ENCODE measurements around the gene UIMC1. TPM values are rescaled to one million over a fixed set of nuclear protein-coding genes. Genes with fewer than 3 reads are reported as not detected.

The UIMC1 gene
- total RNA-seq, 1 experiment from 2014 or later = 38.4 TPM

DNA sequence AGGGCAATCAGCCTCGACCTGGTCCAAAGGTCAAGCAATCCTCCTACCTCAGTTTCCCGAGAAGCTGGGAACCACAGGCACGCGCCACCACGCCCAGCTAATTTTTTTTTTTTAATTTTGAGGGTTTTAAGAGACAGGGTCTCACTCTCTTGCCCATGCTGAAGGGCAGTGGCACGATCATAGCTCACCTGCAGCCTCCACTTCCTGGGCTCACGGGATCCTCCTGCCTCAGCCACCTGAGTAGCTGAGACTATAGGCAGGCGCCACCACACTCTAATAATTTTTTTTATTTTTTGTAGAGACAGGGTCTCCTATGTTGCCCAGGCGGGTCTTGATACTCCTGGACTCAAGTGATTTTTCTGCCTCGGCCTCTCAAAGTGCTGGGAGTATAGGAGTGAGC lies 1.6 kb downstream of the UIMC1 start (continued):
- TF ChIP-seq, protein P1, sequence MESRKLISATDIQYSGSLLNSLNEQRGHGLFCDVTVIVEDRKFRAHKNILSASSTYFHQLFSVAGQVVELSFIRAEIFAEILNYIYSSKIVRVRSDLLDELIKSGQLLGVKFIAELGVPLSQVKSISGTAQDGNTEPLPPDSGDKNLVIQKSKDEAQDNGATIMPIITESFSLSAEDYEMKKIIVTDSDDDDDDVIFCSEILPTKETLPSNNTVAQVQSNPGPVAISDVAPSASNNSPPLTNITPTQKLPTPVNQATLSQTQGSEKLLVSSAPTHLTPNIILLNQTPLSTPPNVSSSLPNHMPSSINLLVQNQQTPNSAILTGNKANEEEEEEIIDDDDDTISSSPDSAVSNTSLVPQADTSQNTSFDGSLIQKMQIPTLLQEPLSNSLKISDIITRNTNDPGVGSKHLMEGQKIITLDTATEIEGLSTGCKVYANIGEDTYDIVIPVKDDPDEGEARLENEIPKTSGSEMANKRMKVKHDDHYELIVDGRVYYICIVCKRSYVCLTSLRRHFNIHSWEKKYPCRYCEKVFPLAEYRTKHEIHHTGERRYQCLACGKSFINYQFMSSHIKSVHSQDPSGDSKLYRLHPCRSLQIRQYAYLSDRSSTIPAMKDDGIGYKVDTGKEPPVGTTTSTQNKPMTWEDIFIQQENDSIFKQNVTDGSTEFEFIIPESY (IDR thresholded peaks at IDR 0.05; ENCODE audit: extremely low read depth, insufficient replicate concordance, low read length) = no peak
- no peak for TF ChIP-seq SP1 (IDR thresholded peaks at IDR 0.05; ENCODE audit: low read depth)
- no peak for TF ChIP-seq CBX3 (IDR thresholded peaks at IDR 0.05; ENCODE audit: low read depth)
- TF ChIP-seq JUND (IDR thresholded peaks at IDR 0.05) = no peak
- TF ChIP-seq POLR2A (IDR thresholded peaks at IDR 0.05; ENCODE audit: borderline replicate concordance, extremely low read depth, insufficient read depth, insufficient read length) = no peak
- TF ChIP-seq SRF (IDR thresholded peaks at IDR 0.05; ENCODE audit: low read depth) = no peak
- no peak for TF ChIP-seq EZH2phosphoT487 (IDR thresholded peaks at IDR 0.05; ENCODE audit: borderline replicate concordance)
- no peak for TF ChIP-seq RAD21 (IDR thresholded peaks at IDR 0.05; ENCODE audit: low read depth)
- no peak for TF ChIP-seq EGR1 (IDR thresholded peaks at IDR 0.05; ENCODE audit: low read depth)
- TF ChIP-seq SIN3A (IDR thresholded peaks at IDR 0.05; ENCODE audit: low read depth) = no peak
- TF ChIP-seq, protein P2, sequence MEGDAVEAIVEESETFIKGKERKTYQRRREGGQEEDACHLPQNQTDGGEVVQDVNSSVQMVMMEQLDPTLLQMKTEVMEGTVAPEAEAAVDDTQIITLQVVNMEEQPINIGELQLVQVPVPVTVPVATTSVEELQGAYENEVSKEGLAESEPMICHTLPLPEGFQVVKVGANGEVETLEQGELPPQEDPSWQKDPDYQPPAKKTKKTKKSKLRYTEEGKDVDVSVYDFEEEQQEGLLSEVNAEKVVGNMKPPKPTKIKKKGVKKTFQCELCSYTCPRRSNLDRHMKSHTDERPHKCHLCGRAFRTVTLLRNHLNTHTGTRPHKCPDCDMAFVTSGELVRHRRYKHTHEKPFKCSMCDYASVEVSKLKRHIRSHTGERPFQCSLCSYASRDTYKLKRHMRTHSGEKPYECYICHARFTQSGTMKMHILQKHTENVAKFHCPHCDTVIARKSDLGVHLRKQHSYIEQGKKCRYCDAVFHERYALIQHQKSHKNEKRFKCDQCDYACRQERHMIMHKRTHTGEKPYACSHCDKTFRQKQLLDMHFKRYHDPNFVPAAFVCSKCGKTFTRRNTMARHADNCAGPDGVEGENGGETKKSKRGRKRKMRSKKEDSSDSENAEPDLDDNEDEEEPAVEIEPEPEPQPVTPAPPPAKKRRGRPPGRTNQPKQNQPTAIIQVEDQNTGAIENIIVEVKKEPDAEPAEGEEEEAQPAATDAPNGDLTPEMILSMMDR (IDR thresholded peaks at IDR 0.05 in 2 of 3, conservative IDR thresholded peaks at IDR 0.05 in 1 of 3; ENCODE audit: borderline replicate concordance in 1 of 3, insufficient read depth in 1 of 3, low read depth in 2 of 3, low read length in 2 of 3) = no peak

DNA sequence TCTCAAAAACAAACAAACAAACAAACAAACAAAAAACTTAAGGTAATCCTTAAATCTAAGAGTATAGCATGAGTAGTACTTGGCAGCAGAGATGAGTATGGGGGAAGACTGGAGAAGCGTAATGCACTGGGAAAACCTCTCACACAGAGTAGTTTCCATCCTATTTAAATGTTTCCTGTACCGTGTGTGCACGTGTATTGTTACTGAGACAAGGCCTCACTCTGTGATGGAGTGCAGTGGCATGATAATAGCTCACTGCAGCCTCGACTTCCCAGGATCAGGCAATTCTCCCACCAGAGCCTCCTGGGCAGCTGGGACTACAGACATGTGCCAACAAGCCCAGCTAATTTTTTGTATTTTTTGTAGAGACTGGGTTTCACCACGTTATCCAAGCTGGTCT lies 2.9 kb downstream of the UIMC1 start:
- no peak overlapping the region for H3K27ac ChIP-seq (ENCODE audit: low read depth, low read length)
- H3K9me2 ChIP-seq (ENCODE audit: insufficient read depth) = no peaks in the 10 kb centered on the region
- H3K4me1 ChIP-seq (ENCODE audit: control insufficient read depth in 1 of 2, insufficient read depth in 2 of 2, low read length in 2 of 2) = peaks cover 10 to 22% of the 10 kb centered on the region in 2 experiments; a peak in 3 of 4 replicates
- no peaks in the 10 kb centered on the region for H3K9me3 ChIP-seq (ENCODE audit: control insufficient read depth in 1 of 2, insufficient read depth in 1 of 2, low read depth in 1 of 2, low read length in 2 of 2)
- DNase-seq (ENCODE audit: low read depth, low spot score) (no peak), ATAC-seq (no peak)
- RAD21 ChIA-PET (ENCODE audit: low non-redundant PET in 1 of 2, low total read pairs in 2 of 2, uncharacterized antibody in 2 of 2, unreplicated experiment in 2 of 2) = no interaction called here
- H4K20me1 ChIP-seq (ENCODE audit: insufficient read depth) = peaks cover 10% of the 10 kb centered on the region; the same call in 1 of the 2 replicates
- H3K27me3 ChIP-seq (ENCODE audit: insufficient read depth, low read length) = no peaks in the 10 kb centered on the region
- no peak overlapping the region for H3K9ac ChIP-seq (ENCODE audit: low read length)
- intact Hi-C loops (cut with micrococcal nuclease) = no loop called here
- CTCF ChIA-PET = no interaction called here
- H3K79me2 ChIP-seq (ENCODE audit: insufficient read depth, low read length) = peaks cover 77% of the 10 kb centered on the region
- H3K4me2 ChIP-seq (ENCODE audit: low read length) = no peak overlapping the region
- no TSS peak for BruUV-seq (replicated peaks)
- H3K36me3 ChIP-seq (ENCODE audit: control insufficient read depth in 1 of 2, insufficient read depth in 2 of 2, low read length in 2 of 2) = peaks cover 0 to 2% of the 10 kb centered on the region in 2 experiments; a peak in 1 of 4 replicates
- POLR2A ChIA-PET = no interaction called here
- no peak overlapping the region for H3K4me3 ChIP-seq (replicated peaks in 1 of 2; ENCODE audit: low read depth in 1 of 2, low read length in 2 of 2)
- H2AFZ ChIP-seq (ENCODE audit: low read depth, low read length, poor library complexity, severe bottlenecking) = no peak overlapping the region
- TF ChIP-seq ELF1 (IDR thresholded peaks at IDR 0.05; ENCODE audit: borderline replicate concordance, low read depth) (no peak), EZH2 (IDR thresholded peaks at IDR 0.05) (no peak), YY1 (IDR thresholded peaks at IDR 0.05; ENCODE audit: extremely low read depth, insufficient replicate concordance, low read depth, low read length) (no peak), ZFX (IDR thresholded peaks at IDR 0.05) (no peak), FOSL1 (IDR thresholded peaks at IDR 0.05; ENCODE audit: low read depth) (no peak), JUND (IDR thresholded peaks at IDR 0.05) (no peak), CBX3 (IDR thresholded peaks at IDR 0.05; ENCODE audit: low read depth) (no peak), EGR1 (IDR thresholded peaks at IDR 0.05; ENCODE audit: low read depth) (no peak), RAD21 (IDR thresholded peaks at IDR 0.05; ENCODE audit: low read depth) (no peak), CEBPB (IDR thresholded peaks at IDR 0.05; ENCODE audit: low read depth) (no peak), POLR2AphosphoS5 (IDR thresholded peaks at IDR 0.05; ENCODE audit: low read depth, low read length) (no peak)
- TF ChIP-seq, protein P2 (IDR thresholded peaks at IDR 0.05 in 2 of 3, conservative IDR thresholded peaks at IDR 0.05 in 1 of 3; ENCODE audit: borderline replicate concordance in 1 of 3, insufficient read depth in 1 of 3, low read depth in 2 of 3, low read length in 2 of 3) = no peak
- TF ChIP-seq, protein P1 (IDR thresholded peaks at IDR 0.05; ENCODE audit: extremely low read depth, insufficient replicate concordance, low read length) = no peak

Data from HCT116 (cell line).